Naive B cell (primary cell): ENCODE results near the gene LBHD1. TPM values are rescaled to one million over a fixed set of nuclear protein-coding genes. Genes with fewer than 3 reads are reported as not detected.
A peak's percentile ranks its signal among the peaks of the same experiment; 100 is the strongest.

ENCODE experiments used
- ATAC-seq, 2 donors: fragments of 150-1000 bp; cut with Tn5 transposase; 2 replicates each; pipeline ENCODE4 v1.10.0; 2021; ENCODE audit warnings: low read depth in 2 of 2, mild to moderate bottlenecking in 2 of 2, moderate library complexity in 2 of 2
- DNase-seq: peaks from one replicate; pipeline ENCODE4 v3.0.0; 2022
- H3K27ac Mint-ChIP-seq, 6 donors: one replicate each; pipeline ENCODE4 v1.8.0; 2020 to 2022; ENCODE audit warnings: mild to moderate bottlenecking in 6 of 6, mixed read lengths in 6 of 6, moderate library complexity in 5 of 6, inconsistent platforms in 2 of 6
- H3K27me3 Mint-ChIP-seq, 3 donors: one replicate each; pipeline ENCODE4 v1.8.0; 2021 to 2022; ENCODE audit warnings: mixed read lengths in 3 of 3, mild to moderate bottlenecking in 1 of 3
- H3K36me3 Mint-ChIP-seq, 2 donors: one replicate each; pipeline ENCODE4 v1.8.0; 2020 to 2022; ENCODE audit warnings: mixed read lengths in 2 of 2, inconsistent platforms in 1 of 2, mild to moderate bottlenecking in 1 of 2
- H3K4me1 Mint-ChIP-seq, 3 donors: one replicate each; pipeline ENCODE4 v1.8.0; 2020 to 2022; ENCODE audit warnings: mixed read lengths in 3 of 3, inconsistent platforms in 1 of 3, mild to moderate bottlenecking in 1 of 3, moderate library complexity in 1 of 3
- H3K4me3 Mint-ChIP-seq, 8 donors: one replicate each; pipeline ENCODE4 v1.8.0; 2020 to 2022; ENCODE audit warnings: mild to moderate bottlenecking in 8 of 8, mixed read lengths in 8 of 8, moderate library complexity in 8 of 8, inconsistent platforms in 2 of 8
- H3K9me3 Mint-ChIP-seq, 7 donors: one replicate each; pipeline ENCODE4 v1.8.0; 2020 to 2022; ENCODE audit warnings: mixed read lengths in 7 of 7, mild to moderate bottlenecking in 5 of 7, inconsistent platforms in 2 of 7, moderate library complexity in 1 of 7
- polyA plus RNA-seq, 6 donors: library from polyadenylated mRNA; unstranded; fragments of 300-500 nt; fragmentation: Illumina TruSeq; gene quantifications; one replicate each; pipeline ENCODE4 v1.2.3, GENCODE V29; 2021; ENCODE audit warnings: low read depth in 6 of 6

The LBHD1 gene
- polyA plus RNA-seq, 6 donors from 2014 or later, result 3.5 to 12.4 (median 5.1) TPM

- DNase-seq, result no peak
- Mint-ChIP-seq H3K4me3 (peak overlapping the region in 3 of 8 donors; percentile 71 to 85 (median 82)), H3K36me3 (no peaks in the 10 kb centered on the region), H3K27ac (peak overlapping the region in 3 of 6 donors; percentile 9 to 96 (median 94)), H3K4me1 (peaks cover 21 to 32% (median 29%) of the 10 kb centered on the region in 3 donors), H3K9me3 (peaks cover 0 to 2% (median 0%) of the 10 kb centered on the region in 7 donors), H3K27me3 (no peaks in the 10 kb centered on the region)
- no peak for ATAC-seq
Observed at GRCh38 chr11:62614275-62614674, 57.8 kb downstream of the LBHD1 start.

GRCh38 chr11:62613291-62613778, 58.7 kb downstream of the LBHD1 start:
- Mint-ChIP-seq H3K27ac (peak overlapping the region; percentile 61 to 96 (median 90)), H3K36me3 (no peaks in the 10 kb centered on the region), H3K27me3 (no peaks in the 10 kb centered on the region), H3K4me1 (peaks cover 26 to 39% (median 31%) of the 10 kb centered on the region in 3 donors), H3K4me3 (peak overlapping the region in 5 of 8 donors; percentile 23 to 85 (median 57)), H3K9me3 (peaks cover 0 to 2% (median 0%) of the 10 kb centered on the region in 7 donors)
- DNase-seq, result no peak
- no peak for ATAC-seq

Other genes starting within 250 kb of the LBHD1 start
- gene AHNAK, start 125.5 kb downstream of the LBHD1 start, polyA plus RNA-seq, result 10 to 100 TPM in 5 of 6 donors, 1 to 10 TPM in 1; 2.0 to 45.3 (median 15.9) TPM
- 1,000 to 10,000 TPM; 1,313 to 1,862 (median 1,450) TPM for gene EEF1G, start 98.4 kb downstream of the LBHD1 start, polyA plus RNA-seq
- gene TUT1, start 80.7 kb downstream of the LBHD1 start, polyA plus RNA-seq, result 10 to 100 TPM; 12.7 to 20.8 (median 16.2) TPM
- 10 to 100 TPM in 5 of 6 donors, 1 to 10 TPM in 1; 3.4 to 27.5 (median 17.8) TPM for gene MTA2, start 70.4 kb downstream of the LBHD1 start, polyA plus RNA-seq
- gene EML3, start 59.5 kb downstream of the LBHD1 start, polyA plus RNA-seq, result 10 to 100 TPM in 5 of 6 donors, 1 to 10 TPM in 1; 9.7 to 15.5 (median 12.5) TPM
- gene ROM1, start 59.0 kb downstream of the LBHD1 start, polyA plus RNA-seq, result 1 to 10 TPM in 1 of 6 donors, under 1 TPM in 4, not detected in 1; 0.55 to 1.6 (median 0.66) TPM
- 10 to 100 TPM; 26.1 to 43.9 (median 30.8) TPM for gene B3GAT3, start 50.3 kb downstream of the LBHD1 start, polyA plus RNA-seq
- 100 to 1,000 TPM; 140 to 158 (median 149) TPM for gene GANAB, start 25.7 kb downstream of the LBHD1 start, polyA plus RNA-seq
- 10 to 100 TPM; 18.3 to 40.1 (median 28.7) TPM for gene INTS5, start 19.0 kb downstream of the LBHD1 start, polyA plus RNA-seq
- 10 to 100 TPM; 37.9 to 89.1 (median 77.2) TPM for gene C11orf98, start 7.1 kb downstream of the LBHD1 start, polyA plus RNA-seq
- 1 to 10 TPM; 2.1 to 8.4 (median 4.8) TPM for gene CSKMT, start 7.0 kb downstream of the LBHD1 start, polyA plus RNA-seq
- gene UQCC3, start 594 bp downstream of the LBHD1 start, polyA plus RNA-seq, result 10 to 100 TPM in 5 of 6 donors, 1 to 10 TPM in 1; 7.7 to 11.4 (median 10.4) TPM
- 100 to 1,000 TPM; 150 to 226 (median 216) TPM for gene UBXN1, start 6.8 kb upstream of the LBHD1 start, polyA plus RNA-seq
- gene LRRN4CL, start 17.3 kb upstream of the LBHD1 start, polyA plus RNA-seq, result not detected
- 10 to 100 TPM; 49.6 to 98.5 (median 57.6) TPM for gene BSCL2, start 35.2 kb upstream of the LBHD1 start, polyA plus RNA-seq
- gene GNG3, start 35.4 kb upstream of the LBHD1 start, polyA plus RNA-seq, result 10 to 100 TPM in 4 of 6 donors, 1 to 10 TPM in 2; 5.3 to 21.2 (median 16.9) TPM
- gene HNRNPUL2, start 55.2 kb upstream of the LBHD1 start, polyA plus RNA-seq, result 1 to 10 TPM in 4 of 6 donors, under 1 TPM in 2; 0.61 to 2.9 (median 1.1) TPM
- gene TTC9C, start 56.2 kb upstream of the LBHD1 start, polyA plus RNA-seq, result 10 to 100 TPM; 12.1 to 45.9 (median 21.6) TPM
- gene ZBTB3, start 81.9 kb upstream of the LBHD1 start, polyA plus RNA-seq, result 10 to 100 TPM in 1 of 6 donors, 1 to 10 TPM in 5; 3.7 to 12.9 (median 6.4) TPM
- 100 to 1,000 TPM; 249 to 395 (median 290) TPM for gene POLR2G, start 89.3 kb upstream of the LBHD1 start, polyA plus RNA-seq
- 10 to 100 TPM in 2 of 6 donors, 1 to 10 TPM in 4; 8.3 to 14.3 (median 9.5) TPM for gene TAF6L, start 99.1 kb upstream of the LBHD1 start, polyA plus RNA-seq
- gene TMEM179B, start 115.1 kb upstream of the LBHD1 start, polyA plus RNA-seq, result 100 to 1,000 TPM; 145 to 275 (median 160) TPM
- 10 to 100 TPM; 28.9 to 52.5 (median 45.3) TPM for gene TMEM223, start 119.7 kb upstream of the LBHD1 start, polyA plus RNA-seq
- gene NXF1, start 133.2 kb upstream of the LBHD1 start, polyA plus RNA-seq, result 100 to 1,000 TPM in 2 of 6 donors, 10 to 100 TPM in 4; 60.9 to 121 (median 90.6) TPM
- 10 to 100 TPM; 46.4 to 64.2 (median 51.5) TPM for gene STX5, start 159.8 kb upstream of the LBHD1 start, polyA plus RNA-seq
- gene TEX54, start 160.6 kb upstream of the LBHD1 start, polyA plus RNA-seq, result 1 to 10 TPM in 5 of 6 donors, not detected in 1; 2.3 to 7.0 (median 3.7) TPM
- gene WDR74, start 167.3 kb upstream of the LBHD1 start, polyA plus RNA-seq, result 10 to 100 TPM; 42.0 to 77.0 (median 54.6) TPM
- gene SLC3A2, start 208.6 kb upstream of the LBHD1 start, polyA plus RNA-seq, result 100 to 1,000 TPM in 2 of 6 donors, 10 to 100 TPM in 4; 63.1 to 135 (median 81.1) TPM
- gene CHRM1, start 249.1 kb upstream of the LBHD1 start, polyA plus RNA-seq, result not detected